Measurements from ENCODE around the gene FRY.

FRY gene

DNA sequence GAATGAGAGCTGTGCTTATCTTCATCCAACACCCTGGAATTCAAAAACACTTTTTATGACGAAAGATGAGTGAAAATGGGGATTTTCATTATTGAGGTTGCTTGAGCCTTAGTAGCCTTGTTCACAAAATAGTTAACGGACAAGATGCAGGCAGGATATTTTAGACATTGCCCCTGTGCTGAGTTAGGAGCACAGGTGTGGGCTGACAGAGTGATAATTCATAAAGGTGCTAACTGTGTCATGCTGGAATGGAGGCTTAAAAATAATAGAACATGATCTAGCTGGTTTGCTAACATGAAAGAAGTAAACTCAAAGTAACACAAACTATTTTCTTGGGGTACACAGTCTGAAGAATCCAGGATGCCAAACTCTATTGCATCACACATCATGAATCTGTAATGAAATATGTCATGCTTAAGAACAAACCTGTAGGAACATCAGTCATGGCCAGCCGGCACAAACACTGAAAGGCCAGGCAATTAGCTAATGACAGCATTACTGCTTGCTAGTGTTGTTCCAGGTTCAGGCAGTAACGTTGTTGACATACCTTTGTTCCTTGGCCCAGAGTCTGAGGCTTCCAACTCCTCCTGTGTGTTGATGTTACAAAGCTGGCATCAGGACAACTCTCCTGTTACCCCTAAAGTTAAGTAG is 55.3 kb downstream of the FRY start:
- ATAC-seq: no peak
- DNase-seq: no peak

DNA sequence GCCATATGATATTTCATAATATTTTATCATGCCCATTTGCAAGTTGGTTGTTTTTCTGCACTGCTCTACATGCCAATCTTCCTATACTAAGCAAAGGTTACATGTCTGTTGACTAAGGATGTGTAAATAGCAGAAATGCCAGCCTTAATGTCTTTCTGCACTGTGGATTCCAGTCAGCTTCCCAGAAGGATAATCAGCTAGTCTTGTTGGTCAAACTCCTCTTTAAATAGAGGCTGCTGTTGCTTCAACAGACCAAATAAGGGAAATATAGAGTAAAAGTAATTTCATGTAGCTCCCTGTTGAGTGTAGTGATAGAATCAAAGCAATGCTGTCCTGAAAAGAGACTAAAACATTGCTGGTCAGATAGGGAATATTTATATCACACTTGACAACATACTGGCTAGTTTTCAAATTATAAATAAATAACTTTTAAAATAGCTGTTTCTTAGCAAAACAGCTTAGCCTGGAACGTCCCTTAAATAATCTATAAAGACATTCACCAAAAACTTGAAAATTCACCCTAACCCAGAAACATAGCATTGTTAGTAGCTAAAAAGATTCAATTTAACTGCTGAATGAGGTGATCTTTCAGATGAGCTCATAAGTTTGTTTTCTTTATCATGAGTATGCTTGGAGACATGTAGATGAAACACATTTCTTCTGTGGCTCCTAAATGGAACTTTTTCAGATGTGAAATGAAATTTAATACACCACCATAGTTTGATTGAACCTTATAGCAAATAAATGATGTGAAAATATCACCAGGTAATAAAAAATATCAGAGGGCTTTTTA is 56.6 kb downstream of the FRY start:
- no peak for ATAC-seq
- no peak for DNase-seq

DNA sequence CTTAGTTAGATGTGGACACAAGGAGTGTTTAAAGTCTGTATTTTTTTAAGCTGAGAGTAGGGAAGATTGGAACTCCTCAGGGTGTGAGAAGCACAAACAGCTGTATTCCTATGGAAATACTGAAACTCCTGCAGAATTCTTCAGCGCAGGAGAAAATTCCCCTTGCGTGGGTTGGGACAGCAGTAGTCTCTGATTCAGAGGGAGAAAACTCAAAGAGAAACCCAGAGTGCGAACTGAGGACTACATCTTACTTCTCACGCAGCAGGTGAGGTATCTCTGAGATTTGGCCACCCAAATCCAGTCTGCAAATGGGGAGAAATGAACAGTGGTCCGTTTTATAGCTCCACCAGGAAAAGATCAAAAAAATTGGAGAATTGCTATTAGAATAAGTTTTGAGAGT is 60.9 kb downstream of the FRY start:
- no peak for ATAC-seq
- no peak for DNase-seq

DNA sequence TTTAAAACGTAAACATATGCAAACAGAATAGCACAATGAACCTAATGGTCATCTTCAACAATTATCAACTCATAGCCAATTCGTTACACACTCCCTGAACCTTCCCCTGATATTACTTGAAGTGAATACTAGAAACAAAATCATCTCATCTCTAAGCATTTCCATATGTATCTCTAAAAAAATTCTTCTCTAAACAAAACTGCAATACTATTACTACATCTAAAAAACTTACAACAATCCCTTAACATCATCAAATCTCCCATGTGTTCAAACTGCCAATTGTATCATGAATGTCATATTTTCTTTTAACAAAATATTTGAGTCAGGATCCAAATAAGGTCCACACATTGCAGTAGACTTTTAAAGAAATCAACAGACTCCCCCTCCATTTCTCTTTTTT is 61.4 kb downstream of the FRY start:
- no peak for DNase-seq
- no peak for ATAC-seq

DNA sequence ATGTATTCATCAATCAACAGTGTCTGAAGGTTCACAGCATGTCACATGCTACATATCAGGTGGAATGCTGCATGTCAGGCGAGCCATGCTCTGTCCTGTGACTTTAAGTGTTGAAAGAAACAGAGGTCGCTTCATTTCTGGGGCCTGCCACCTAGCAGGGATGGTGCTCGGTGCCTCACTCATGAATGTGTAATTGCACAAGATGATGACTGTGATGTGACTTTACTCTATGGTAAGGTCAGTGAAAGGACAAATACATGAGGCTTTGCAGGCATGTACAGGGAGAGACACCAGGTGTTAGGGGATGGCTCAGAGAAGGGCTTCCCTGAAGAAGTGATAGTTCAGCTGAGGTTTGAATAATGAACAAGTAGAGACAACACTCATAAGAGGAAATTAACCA is 66.7 kb downstream of the FRY start:
- ATAC-seq (no peak), DNase-seq (no peak)

DNA sequence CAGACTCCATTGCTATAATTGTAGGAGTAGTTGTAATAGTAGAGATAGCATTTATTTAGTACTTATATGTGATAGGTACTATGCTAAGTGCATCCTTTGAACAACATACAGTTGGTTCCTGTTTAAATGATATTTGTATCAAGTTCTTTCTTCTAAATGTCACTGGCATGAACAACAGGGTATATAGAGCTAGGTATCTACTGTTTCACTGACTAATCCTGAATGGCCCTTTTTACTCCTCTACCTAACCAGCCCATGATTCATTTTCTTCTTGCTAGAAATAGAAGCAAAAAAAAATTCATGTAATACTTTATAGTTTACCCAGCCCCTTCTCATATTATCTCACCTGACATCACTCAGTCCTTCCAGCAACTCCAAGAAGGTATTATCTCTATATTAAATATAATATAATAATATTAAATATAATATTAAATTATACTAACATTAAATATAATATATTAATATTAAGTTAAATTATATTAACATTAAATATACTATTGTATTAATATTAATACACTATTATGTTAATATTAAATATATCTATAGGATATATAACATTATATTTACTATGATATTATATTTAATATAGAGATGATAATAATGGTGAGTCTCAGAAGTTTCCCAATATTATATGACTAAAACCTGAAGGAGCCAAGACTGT is 74.2 kb downstream of the FRY start:
- ATAC-seq: no peak
- no peak for DNase-seq

DNA sequence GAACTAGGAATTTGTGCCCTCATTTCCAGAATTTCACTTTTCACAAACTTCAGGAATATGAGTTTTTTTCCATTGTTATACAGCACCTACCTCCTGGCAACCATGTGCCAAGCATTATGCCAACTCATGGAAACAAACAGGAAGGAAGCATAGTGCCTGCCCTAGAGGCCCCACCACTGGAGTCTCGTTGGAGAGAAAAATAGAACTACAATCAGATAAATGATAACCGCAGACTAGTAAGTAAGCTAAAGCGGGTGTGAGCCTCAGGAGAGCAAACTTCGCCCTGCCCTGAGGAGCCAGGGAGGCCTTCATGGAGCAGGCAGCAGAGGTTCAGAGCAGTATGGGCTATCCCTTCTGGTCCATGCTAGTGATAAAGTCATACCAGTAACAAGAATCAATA is 75.9 kb downstream of the FRY start:
- DNase-seq (no peak), ATAC-seq (no peak)

DNA sequence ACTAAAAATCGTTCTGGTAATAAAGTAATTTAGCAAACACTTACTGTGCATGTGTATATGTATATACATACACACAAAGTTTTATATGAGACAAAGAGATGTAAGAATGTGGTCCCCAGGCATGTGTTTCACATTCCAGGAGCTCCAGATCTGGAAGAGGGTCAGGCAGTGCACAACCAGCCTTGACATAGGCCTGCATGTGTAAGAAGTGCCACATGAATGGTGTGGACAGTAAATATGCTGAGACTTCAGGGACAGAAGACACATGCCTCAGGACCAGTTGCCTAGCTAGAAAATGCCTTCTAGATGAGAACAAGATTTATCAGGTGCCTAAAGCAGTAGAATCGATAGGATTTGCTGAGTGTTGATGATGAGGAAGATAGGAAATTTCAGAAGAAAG is 76.4 kb downstream of the FRY start:
- DNase-seq (no peak), ATAC-seq (no peak)

DNA sequence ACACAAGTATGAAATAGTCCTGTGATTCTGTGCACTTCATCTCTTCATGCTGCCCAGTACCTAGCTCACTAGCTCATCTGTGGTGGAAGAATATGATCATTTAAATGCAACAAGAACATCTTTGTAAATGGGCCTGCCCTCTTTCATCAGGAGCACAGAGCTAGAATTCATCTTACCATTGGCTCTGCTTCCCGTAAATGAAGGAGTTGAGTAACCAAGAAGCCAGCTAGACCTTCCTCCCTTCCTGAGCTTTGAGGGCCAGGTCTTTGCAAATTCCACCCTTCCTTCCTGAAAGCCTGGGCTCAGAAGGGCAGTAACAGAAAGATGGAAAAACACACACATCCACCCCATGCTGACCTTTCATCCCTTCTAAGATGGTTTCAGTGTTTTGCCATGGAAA is 82.0 kb downstream of the FRY start:
- DNase-seq (no peak), ATAC-seq (no peak)

DNA sequence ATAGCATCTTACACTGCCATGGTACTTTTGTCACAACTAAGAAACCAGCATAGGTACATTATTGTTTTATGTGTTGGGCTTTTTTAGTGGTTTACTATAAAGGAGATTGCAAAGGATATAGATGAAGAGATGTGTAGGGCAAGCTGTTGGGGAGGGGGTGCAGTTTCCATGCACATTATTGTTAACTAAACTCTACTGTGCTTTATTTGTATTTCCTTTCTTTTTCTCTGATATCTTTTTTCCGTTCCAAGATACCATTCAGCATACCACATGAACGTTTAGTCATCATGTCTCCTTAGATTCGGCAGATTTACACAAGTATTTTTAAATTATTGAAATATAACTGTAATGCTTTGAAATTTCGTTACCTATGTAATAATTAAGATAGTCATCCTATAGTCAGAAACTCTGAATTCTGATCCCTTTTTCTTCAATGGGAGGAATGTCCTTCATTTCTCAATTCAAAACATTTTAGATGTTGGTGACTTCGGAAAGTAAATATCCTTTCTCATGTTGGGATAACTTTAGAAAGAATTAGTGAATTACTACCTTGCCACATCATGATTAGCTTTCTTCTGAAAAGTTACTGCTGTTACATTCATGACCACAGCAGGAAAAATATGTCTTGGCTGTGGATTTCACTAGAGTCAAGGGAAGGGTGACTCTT is 82.8 kb downstream of the FRY start:
- no peak for DNase-seq
- ATAC-seq: no peak

DNA sequence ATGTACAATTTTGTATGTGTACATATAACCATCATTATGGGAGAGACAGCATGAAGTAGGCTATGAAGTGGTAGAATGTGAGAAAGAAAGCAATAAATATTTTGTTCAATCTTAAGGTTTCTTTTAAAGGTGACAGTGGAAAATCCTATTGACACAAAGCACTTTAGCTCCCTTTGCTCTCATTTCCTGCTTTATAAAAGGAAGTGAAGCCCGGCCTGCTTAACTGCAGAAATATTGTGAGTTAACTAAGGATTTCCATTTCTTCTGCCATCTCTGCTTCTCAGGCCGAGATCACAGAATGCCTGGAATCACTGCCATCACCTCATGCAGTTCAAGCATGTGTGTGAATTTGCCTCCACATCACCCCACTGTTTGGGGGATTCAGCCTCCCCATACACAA is 83.5 kb downstream of the FRY start:
- no peak for ATAC-seq
- DNase-seq: no peak

DNA sequence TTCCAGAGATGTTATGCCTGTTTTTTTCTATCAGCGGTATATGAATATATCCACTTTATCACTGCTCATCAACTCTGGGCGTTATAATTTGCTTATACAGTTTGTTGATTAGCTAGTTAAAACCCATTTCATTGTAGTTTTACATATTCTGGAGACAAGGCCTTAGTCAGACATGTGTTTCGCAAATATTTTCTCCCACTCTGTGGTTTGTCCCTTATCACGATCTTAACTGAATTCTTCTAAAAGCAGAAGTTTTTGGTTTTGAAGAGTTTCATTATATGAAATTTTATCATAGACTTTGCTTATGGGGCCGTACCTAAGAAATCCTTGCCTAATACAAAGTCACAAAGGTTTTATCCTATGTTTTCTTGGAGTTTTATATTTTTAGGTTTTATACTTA is 84.6 kb downstream of the FRY start:
- no peak for ATAC-seq

DNA sequence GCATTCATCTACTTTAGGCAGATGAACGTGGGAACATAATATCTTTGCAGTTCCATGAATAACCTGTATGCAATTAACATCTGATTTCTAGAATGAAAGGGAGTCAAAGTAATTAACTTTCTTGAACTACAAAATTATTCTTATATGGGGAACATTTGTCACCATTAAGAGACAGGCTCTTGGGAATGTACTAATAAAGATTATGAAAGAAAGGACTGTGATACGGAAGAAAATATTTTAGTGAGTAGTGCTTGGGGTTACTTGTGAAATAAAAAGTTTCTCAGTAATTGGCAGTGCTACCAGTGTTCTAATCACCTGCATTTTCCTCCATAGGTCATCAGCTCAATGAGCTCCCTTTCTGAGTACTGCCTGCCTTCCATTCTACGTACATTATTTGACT is 85.4 kb downstream of the FRY start:
- ATAC-seq (no peak), DNase-seq (no peak)

More for the DNA sequence above, 84.6 kb downstream of the FRY start:
- DNase-seq: no peak

DNA sequence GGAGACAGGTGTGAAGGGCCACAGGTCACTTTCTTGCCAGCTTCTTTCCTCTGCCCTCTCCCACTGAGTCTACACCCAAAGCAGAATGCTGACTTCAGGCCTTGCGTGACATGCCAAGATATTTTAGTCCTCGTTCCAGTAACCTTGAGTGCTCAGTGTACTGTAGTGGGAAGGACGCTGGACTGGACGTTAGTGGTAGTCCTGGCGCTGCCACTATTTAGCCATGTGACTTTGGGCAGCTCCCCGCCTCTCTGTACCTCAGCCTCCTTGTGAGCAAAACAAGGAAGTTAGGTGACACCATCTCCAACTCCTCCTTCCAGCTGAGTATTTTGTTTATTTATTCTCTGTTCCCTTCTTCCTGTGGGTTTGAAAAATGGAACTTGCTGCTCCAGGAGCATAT is 86.1 kb downstream of the FRY start:
- no peak for DNase-seq
- no peak for ATAC-seq

DNA sequence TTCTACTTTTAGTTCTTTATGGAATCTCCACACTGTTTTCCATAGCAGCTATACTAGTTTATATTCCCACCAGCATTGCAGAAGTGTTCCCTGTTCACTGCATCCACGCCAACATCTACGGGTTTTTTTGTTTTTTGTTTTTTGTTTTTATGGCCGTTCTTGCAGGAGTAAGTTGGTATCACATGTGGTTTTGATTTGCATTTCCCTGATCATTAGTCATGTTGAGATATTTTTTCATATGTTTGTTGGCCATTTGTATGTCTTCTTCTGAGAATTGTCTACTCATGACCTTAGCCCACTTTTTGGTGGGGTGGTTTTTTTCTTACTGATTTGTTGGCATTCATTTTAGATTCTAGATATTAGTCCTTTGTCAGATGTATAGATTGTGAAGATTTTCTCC is 89.7 kb downstream of the FRY start:
- no peak for DNase-seq
- ATAC-seq: no peak

DNA sequence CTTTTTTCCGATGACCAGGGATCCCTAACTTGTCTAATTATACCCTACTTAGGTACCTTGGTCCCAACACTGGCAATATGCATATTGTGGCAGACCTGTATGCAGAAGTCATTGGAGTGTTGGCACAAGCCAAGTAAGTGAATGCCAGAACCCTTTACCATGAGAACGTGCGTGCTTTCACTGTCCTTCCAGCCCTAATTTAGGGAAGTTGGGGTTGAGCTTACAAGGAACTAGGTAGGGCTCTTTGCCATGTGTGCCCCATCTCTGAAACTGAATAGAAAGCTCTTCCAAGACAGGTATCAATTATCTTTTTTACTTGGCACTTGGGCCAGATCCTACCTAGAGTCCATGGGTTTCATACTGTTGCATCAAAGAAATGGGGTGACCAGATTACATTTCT is 93.2 kb downstream of the FRY start:
- DNase-seq: no peak

DNA sequence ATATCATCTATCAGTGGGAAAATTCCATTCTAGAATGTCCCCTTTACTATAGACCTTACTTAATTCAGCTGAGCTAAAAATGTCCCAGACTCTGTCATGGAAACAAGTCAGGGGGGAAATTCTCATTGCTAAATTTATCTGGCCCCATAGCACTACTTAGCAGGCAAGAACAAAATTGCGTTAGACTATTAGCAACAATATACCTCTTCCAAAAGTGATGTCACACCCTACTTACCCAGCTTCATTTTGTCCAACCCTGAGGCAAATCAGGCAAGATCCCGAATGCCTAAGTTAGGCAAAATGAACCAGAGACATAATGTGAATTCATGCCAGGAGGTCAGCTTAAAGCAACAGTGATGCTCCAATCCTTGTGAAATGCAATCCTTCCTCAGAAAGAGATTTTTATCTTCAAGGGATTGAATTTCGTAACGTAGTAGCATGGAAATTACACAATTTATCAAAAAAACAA is 93.7 kb downstream of the FRY start:
- DNase-seq (no peak), ATAC-seq (no peak)

More for the DNA sequence above, 93.2 kb downstream of the FRY start:
- no peak for ATAC-seq

DNA sequence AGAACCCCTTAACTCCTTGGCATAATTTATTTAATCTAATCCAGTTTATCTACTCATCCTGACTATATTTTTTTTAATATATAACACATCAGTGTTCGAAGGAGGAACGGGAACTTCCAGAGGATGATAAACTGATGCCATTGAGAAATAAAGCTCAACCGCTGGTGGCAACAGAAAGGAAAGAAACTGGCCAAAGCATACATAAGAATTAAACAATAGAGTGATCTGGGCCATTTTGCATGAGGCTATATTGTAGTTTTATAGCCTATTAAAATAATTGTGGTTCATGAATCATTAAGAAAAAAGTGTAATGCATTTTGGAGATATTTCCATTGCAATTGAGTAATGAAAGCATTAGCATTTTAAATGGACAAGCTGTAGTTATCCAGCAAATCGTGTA is 94.2 kb downstream of the FRY start:
- DNase-seq (no peak), ATAC-seq (no peak)

DNA sequence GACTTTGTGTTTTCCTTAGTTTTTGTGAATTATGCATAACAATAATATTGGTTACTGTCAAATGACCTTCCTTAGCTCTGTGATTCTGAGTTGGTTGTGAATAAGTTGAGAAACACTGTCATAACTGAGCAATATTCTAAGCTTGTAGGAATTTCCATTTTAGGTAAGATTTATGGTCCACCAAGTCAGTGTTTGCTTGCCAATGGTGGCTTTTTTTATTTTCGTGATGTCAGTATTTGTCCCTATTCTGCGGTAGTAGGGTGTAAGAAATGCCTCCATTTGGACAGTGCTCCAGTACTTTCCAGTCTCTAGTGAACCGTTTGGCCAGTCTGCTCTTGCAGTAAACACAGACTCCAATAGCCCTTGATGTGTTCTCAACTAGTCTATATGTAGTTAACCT is 94.7 kb downstream of the FRY start:
- ATAC-seq: no peak
- no peak for DNase-seq

DNA sequence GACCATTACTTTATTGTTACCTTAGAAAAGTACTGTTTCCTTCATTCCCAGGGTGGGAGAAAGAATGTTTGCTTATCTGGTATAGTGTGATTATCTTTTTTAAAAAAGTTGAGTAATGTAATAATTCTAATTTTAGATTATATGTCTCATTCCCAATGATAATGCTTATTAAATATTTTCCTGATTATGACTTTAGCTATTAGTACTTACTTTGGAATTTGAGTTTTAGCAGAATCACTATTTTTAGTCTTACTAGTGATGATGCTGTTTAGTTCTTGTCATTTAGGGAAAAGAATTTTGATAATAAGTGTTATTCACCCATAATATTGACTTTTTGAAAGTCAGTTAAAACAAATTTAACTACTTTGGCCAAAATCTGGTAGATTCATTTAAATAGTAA is 95.2 kb downstream of the FRY start:
- DNase-seq (no peak), ATAC-seq (no peak)

DNA sequence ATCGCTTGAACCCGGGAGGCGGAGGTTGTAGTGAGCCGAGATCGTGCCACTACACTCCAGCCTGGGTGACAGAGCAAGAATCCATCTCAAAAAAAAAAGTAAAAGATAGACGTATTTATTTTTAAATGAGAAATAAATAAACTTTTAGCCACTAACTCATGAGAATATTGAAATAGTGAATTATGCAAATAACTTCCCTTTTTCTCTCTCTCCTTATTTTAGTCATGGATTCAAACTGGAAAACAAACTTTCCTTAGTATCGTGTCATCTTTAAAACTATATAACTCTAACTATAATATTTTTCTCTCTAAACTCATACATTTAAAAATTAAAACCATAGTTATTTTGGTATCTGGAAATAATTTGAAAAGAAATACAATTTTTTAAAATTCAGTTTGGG is 96.1 kb downstream of the FRY start:
- no peak for ATAC-seq
- no peak for DNase-seq

DNA sequence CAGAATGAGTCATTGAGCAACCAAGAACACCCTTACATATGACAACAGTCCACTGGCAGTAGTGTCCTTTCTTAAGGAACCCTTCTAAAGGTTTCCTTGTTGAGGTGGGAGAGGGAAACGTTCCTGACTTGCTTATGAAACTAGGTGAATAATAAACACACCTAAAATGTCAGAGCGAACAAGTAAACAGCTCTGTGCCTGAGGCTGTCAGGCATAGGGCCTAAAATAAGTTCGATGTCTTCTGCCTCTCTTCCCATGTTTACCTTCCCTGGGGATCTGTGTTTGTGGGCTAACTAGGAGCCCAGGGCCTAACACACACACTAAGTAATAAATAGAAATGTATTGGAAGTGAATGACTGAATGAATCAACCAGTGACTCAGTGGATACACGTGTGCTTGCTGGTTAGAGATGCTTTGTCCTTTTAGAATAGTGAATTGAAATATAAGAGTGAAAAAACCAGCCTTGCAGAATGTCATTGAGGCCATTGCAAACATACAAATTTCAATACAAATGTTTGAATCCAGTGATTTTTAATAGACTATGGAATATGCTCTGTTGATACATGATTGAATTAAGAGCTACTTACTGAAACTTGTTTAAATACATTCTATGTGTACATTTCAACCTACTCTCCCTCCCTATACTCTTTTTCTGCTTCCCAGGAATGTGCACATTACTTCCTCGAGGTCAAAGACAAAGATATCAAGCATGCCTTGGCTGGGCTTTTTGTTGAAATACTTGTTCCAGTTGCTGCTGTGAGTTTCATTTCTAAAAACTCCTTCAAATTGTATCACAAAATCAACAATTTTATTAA is 102.9 kb downstream of the FRY start:
- DNase-seq (no peak), ATAC-seq (no peak)

Measured in stimulated activated naive CD8-positive, alpha-beta T cell treated with anti-CD3 and anti-CD28 coated beads, Interleukin-15, Interleukin-2, amounts not matched to agents 100 U/mL and 50 U/mL, for 24 hours (primary cell).